Measurements from ENCODE around the gene C20orf96.
A peak's percentile ranks its signal among the peaks of the same experiment; 100 is the strongest.

Gene C20orf96

GRCh38 chr20:309841-310644, 19.5 kb upstream of the C20orf96 start:
- Histone ChIP-seq H3K4me3 (ENCODE audit: low read length) (peak overlapping the region; percentile 69), H3K4me2 (ENCODE audit: low read length) (peak overlapping the region; percentile 84), H3K27me3 (ENCODE audit: control insufficient read depth, insufficient read depth, low read length) (no peaks in the 10 kb centered on the region), H3K4me1 (ENCODE audit: control insufficient read depth, insufficient read depth, low read length) (peaks cover 23% of the 10 kb centered on the region), H3K9ac (ENCODE audit: low read depth, low read length) (peak overlapping the region; percentile 78), H3K36me3 (ENCODE audit: insufficient read depth, low read length) (no peaks in the 10 kb centered on the region), H3K9me3 (replicated peaks; ENCODE audit: low read length) (no peaks in the 10 kb centered on the region)

- H3K9me3 ChIP-seq (replicated peaks; ENCODE audit: low read length), result no peaks in the 10 kb centered on the region
- H3K4me1 ChIP-seq (ENCODE audit: control insufficient read depth, insufficient read depth, low read length), result peaks cover 23% of the 10 kb centered on the region
- no peaks in the 10 kb centered on the region for H3K27me3 ChIP-seq (ENCODE audit: control insufficient read depth, insufficient read depth, low read length)
- H3K9ac ChIP-seq (ENCODE audit: low read depth, low read length), result peak overlapping the region; percentile 78
- peak overlapping the region; percentile 84 for H3K4me2 ChIP-seq (ENCODE audit: low read length)
- peak overlapping the region; percentile 69 for H3K4me3 ChIP-seq (ENCODE audit: low read length)
- H3K36me3 ChIP-seq (ENCODE audit: insufficient read depth, low read length), result no peaks in the 10 kb centered on the region
These were observed 18.8 kb upstream of the C20orf96 start for GRCh38 chr20:309306-309840.

- H3K36me3 ChIP-seq (ENCODE audit: insufficient read depth, low read length), result no peaks in the 10 kb centered on the region
- H3K4me1 ChIP-seq (ENCODE audit: control insufficient read depth, insufficient read depth, low read length), result peaks cover 16% of the 10 kb centered on the region
- H3K4me2 ChIP-seq (ENCODE audit: low read length), result no peak overlapping the region
- H3K4me3 ChIP-seq (ENCODE audit: low read length), result no peak overlapping the region
- no peak overlapping the region for H3K9ac ChIP-seq (ENCODE audit: low read depth, low read length)
- no peaks in the 10 kb centered on the region for H3K9me3 ChIP-seq (replicated peaks; ENCODE audit: low read length)
- no peaks in the 10 kb centered on the region for H3K27me3 ChIP-seq (ENCODE audit: control insufficient read depth, insufficient read depth, low read length)
These were observed 18.0 kb upstream of the C20orf96 start for GRCh38 chr20:308427-309038.

- H3K4me2 ChIP-seq (ENCODE audit: low read length), result no peak overlapping the region
- H3K4me3 ChIP-seq (ENCODE audit: low read length), result no peak overlapping the region
- peaks cover 13% of the 10 kb centered on the region for H3K4me1 ChIP-seq (ENCODE audit: control insufficient read depth, insufficient read depth, low read length)
- no peaks in the 10 kb centered on the region for H3K27me3 ChIP-seq (ENCODE audit: control insufficient read depth, insufficient read depth, low read length)
- peaks cover 3% of the 10 kb centered on the region for H3K36me3 ChIP-seq (ENCODE audit: insufficient read depth, low read length)
- H3K9ac ChIP-seq (ENCODE audit: low read depth, low read length), result no peak overlapping the region
- H3K9me3 ChIP-seq (replicated peaks; ENCODE audit: low read length), result no peaks in the 10 kb centered on the region
These were observed 15.2 kb upstream of the C20orf96 start for GRCh38 chr20:305745-306144.

- H3K27me3 ChIP-seq (ENCODE audit: control insufficient read depth, insufficient read depth, low read length), result no peaks in the 10 kb centered on the region
- no peak overlapping the region for H3K9ac ChIP-seq (ENCODE audit: low read depth, low read length)
- peaks cover 15% of the 10 kb centered on the region for H3K4me1 ChIP-seq (ENCODE audit: control insufficient read depth, insufficient read depth, low read length)
These were observed 11.6 kb upstream of the C20orf96 start for GRCh38 chr20:301886-302848.

GRCh38 chr20:300345-300990, 9.9 kb upstream of the C20orf96 start:
- no peaks in the 10 kb centered on the region for H3K27me3 ChIP-seq (ENCODE audit: control insufficient read depth, insufficient read depth, low read length)
- H3K4me1 ChIP-seq (ENCODE audit: control insufficient read depth, insufficient read depth, low read length), result peaks cover 20% of the 10 kb centered on the region
- H3K4me3 ChIP-seq (ENCODE audit: low read length), result peak overlapping the region; percentile 75
- H3K9me3 ChIP-seq (replicated peaks; ENCODE audit: low read length), result no peaks in the 10 kb centered on the region
- H3K9ac ChIP-seq (ENCODE audit: low read depth, low read length), result no peak overlapping the region
- H3K4me2 ChIP-seq (ENCODE audit: low read length), result peak overlapping the region; percentile 93
- H3K36me3 ChIP-seq (ENCODE audit: insufficient read depth, low read length), result peaks cover 3% of the 10 kb centered on the region

More at GRCh38 chr20:301886-302848, 11.6 kb upstream of the C20orf96 start:
- Histone ChIP-seq H3K9me3 (replicated peaks; ENCODE audit: low read length) (no peaks in the 10 kb centered on the region), H3K4me3 (ENCODE audit: low read length) (no peak overlapping the region), H3K36me3 (ENCODE audit: insufficient read depth, low read length) (peaks cover 3% of the 10 kb centered on the region), H3K4me2 (ENCODE audit: low read length) (no peak overlapping the region)

GRCh38 chr20:298776-299391, 8.3 kb upstream of the C20orf96 start:
- peaks cover 20% of the 10 kb centered on the region for H3K4me1 ChIP-seq (ENCODE audit: control insufficient read depth, insufficient read depth, low read length)
- peak overlapping the region; percentile 93 for H3K4me2 ChIP-seq (ENCODE audit: low read length)
- H3K9ac ChIP-seq (ENCODE audit: low read depth, low read length), result peak overlapping the region; percentile 96
- H3K36me3 ChIP-seq (ENCODE audit: insufficient read depth, low read length), result peaks cover 3% of the 10 kb centered on the region
- H3K27me3 ChIP-seq (ENCODE audit: control insufficient read depth, insufficient read depth, low read length), result no peaks in the 10 kb centered on the region
- H3K4me3 ChIP-seq (ENCODE audit: low read length), result peak overlapping the region; percentile 75
- no peaks in the 10 kb centered on the region for H3K9me3 ChIP-seq (replicated peaks; ENCODE audit: low read length)

GRCh38 chr20:297925-298775, 7.6 kb upstream of the C20orf96 start:
- H3K36me3 ChIP-seq (ENCODE audit: insufficient read depth, low read length), result peaks cover 3% of the 10 kb centered on the region
- peak overlapping the region; percentile 96 for H3K9ac ChIP-seq (ENCODE audit: low read depth, low read length)
- no peaks in the 10 kb centered on the region for H3K9me3 ChIP-seq (replicated peaks; ENCODE audit: low read length)
- peaks cover 20% of the 10 kb centered on the region for H3K4me1 ChIP-seq (ENCODE audit: control insufficient read depth, insufficient read depth, low read length)
- no peaks in the 10 kb centered on the region for H3K27me3 ChIP-seq (ENCODE audit: control insufficient read depth, insufficient read depth, low read length)
- H3K4me3 ChIP-seq (ENCODE audit: low read length), result peak overlapping the region; percentile 75
- H3K4me2 ChIP-seq (ENCODE audit: low read length), result peak overlapping the region; percentile 93

- Histone ChIP-seq H3K36me3 (ENCODE audit: insufficient read depth, low read length) (peaks cover 2% of the 10 kb centered on the region), H3K4me2 (ENCODE audit: low read length) (peak within 1 kb of the TSS; percentile 93), H3K9ac (ENCODE audit: low read depth, low read length) (peak within 1 kb of the TSS; percentile 96), H3K27me3 (ENCODE audit: control insufficient read depth, insufficient read depth, low read length) (no peaks in the 10 kb centered on the region), H3K4me1 (ENCODE audit: control insufficient read depth, insufficient read depth, low read length) (peaks cover 20% of the 10 kb centered on the region), H3K9me3 (replicated peaks; ENCODE audit: low read length) (no peaks in the 10 kb centered on the region), H3K4me3 (ENCODE audit: low read length) (peak within 1 kb of the TSS; percentile 75)
These were observed 6.8 kb upstream of the C20orf96 start, which contains the start of gene ZCCHC3 for GRCh38 chr20:297098-297924. ZCCHC3 (plus strand) TSS chr20:297570; CDS start chr20:297587, 17 bp downstream.

All from skeletal muscle satellite cell (primary cell).